Stimulated activated CD8-positive, alpha-beta memory T cell treated with anti-CD3 and anti-CD28 coated beads, Interleukin-4, amount 100 ng/mL, for 48 hours (primary cell): ENCODE measurements around the gene ACTL7B.
"Not testable (repeated sequence)": the region's sequence is repeated elsewhere in the genome, so short reads cannot be mapped to it uniquely, and the experiment has no call there.

Experiments
- DNase-seq: peaks from one replicate; pipeline ENCODE4 v3.0.0-alpha.2; 2020

Gene ACTL7B

DNA sequence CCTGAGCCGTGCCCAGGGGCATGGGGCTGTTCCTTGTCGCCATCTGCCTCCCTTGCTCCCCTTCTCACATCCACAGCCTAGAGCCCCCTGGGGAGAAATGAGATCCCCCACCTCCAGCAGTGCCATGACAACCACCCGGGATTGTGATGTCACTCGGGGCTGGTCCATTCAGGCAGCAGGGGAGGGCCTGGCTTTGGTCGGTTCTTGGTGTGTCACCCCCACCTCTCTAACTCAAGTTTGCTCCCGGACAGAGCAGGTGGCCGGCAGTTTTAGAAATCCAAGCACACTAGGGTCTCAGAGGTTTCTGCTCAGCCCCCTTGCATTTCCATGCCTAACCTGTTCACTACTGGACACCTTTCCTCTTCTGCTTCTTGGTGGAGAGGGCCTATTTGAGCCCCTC lies at the start of gene ACTL7B:
Gene ACTL7B (minus strand): TSS at position 99 of the 400 bp plus-strand sequence. CDS start 56 bp downstream, at position 43.
- no peak for DNase-seq

DNA sequence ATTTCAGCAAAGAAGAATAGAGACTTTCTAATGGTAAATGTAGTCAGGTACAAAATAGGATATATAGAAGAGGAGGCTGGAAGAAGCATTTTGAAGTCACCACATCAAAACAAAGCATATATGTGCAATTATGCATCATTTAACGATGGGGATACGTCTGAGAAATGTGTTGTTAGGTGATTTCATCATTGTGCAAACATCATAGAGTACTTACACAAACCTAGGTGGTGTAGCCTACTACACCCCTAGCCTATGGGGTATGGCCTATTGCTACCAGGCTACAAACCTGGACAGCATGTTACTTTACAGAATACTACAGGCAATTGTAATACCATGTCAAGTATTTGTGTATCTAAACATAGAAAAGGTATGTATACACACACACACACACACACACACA lies 49.7 kb upstream of the ACTL7B start:
- DNase-seq = no peak

DNA sequence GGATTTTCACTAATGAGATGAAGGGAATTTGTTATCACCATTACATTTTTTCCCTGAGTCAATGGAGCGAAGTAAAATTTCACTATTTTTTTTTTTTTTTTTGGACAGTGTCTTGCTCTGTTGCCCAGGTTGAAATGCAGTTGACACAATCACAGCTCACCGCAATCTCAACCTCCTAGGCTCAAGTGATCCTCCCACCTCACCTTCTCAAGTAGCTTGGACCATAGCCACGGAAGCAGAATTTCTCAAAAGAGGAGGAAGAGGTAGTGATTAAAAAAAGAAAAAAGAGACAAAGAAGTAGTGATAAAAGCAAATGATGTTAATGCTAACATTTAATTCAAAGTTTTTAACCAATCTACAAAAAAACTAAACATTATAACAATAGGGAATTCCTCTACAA lies 48.4 kb upstream of the ACTL7B start:
- no peak for DNase-seq

DNA sequence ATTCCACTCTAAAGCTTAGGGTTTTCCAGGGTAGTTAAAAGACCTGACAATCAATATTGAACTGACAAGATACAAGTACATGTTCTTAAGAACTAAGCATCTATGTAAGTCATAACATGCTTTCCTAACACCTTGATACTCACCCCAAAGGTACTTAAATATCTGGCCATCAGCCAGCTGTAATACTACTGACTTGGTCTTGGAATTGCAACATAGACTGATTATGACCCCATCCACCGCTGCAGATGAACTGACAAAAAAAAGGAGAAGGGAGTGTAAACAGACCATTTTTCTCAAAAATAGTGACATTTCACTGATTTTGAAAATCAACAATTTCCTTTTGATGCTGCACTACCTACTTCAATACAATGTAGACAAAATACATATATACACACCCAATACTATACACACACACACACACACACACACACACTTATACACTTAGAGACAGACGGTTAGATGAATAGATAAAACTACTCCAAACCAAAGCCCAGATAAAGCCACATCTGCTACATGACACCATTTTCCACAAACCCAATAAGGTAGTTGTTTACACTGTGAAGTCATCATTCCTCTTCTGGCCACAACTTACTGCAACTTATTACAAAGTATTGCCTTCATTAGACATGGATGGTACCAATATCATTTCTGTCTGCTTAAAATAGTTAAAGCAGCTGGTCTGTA lies 47.8 kb upstream of the ACTL7B start:
- DNase-seq = no peak

- DNase-seq = no peak
Observed at GRCh38 chr9:108900176-108900575, 44.4 kb upstream of the ACTL7B start.

- DNase-seq = not testable (repeated sequence)
Observed at GRCh38 chr9:108899023-108899695, 43.4 kb upstream of the ACTL7B start.

- no peak for DNase-seq
Observed at GRCh38 chr9:108897324-108898096, 41.7 kb upstream of the ACTL7B start.

DNA sequence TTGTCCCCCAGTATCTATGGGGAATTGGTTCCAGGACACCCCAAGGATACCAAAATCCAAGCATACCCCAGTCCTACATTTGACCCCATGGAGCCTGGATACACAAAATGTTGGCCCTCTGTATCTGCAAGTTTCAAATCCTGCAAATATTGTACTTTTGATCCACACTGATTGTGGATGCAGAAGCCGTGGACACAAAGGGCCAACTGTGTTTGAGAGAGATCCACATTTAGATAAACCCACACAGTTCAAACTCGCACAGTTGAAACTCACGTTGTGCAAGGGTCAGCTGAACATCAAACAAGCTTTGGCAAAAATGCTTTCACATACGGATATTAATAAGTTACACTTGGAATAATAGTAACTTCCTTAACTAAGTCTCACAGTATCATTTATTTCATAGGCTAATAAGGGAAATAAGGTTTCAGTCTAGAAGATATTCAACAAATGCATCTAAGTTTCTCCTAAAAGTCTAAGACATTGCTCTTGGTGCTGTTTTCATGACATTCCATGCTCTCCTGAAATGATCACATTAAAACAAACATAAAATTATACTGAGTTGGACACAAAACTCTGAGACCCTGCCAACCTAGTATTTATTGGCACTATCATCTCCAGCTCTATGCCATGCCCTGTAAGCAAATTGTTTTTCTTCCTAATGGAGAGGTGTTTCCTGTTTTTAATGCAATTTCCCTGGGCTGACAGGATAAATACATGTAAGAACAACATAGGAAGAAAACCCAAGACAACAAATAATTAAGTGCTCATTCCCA lies 38.6 kb upstream of the ACTL7B start:
- no peak for DNase-seq

DNA sequence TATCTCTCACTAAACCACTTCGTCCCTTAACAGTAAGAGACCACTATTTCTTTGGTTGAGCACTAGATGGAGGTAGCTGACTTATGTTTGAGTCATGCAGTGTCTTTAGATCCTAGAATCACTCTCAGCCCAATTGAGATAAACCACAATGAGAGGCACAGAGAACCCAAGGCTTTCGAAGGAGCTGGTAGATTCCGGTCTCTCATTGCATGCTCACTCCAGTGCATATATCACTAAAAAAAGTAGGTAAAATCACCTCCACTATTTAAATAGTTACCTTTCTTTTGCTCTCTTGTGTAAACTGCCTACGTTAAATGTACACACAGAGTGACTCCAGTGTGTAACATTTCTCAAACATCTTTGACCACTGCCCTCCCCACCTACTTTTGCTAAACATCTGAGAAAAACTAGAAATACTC lies 33.9 kb upstream of the ACTL7B start:
- no peak for DNase-seq

DNA sequence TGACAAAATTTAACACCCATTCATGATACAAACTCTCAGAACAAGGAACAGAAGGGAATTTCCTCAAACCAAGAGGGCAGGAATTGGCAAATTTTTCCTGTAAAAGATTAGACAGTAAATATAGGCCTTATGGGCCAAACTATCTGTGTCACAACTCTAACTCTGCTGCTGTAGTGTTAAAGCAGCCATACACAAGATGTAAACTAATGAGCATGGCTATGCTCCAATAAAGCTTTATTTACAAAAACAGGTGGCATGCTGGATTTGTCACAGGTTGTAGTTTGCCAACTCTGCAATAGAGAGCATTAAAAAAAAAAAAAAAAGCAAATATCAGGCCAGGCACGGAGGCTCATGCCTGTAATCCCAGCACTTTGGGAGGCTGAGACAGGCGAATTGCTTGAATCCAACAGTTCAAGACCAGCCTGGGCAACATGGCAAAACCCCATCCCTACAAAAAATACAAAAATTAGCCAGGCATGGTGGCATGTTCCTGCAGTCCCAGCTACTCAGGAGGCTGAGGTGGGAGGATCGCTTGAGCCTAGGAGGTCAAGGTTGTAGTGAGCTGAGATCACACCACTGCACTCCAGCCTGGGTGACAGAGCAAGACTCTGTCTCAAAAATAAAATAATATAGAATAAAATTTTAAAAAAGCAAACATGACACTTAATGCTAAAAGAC lies 30.9 kb upstream of the ACTL7B start:
- DNase-seq = not testable (repeated sequence)

DNA sequence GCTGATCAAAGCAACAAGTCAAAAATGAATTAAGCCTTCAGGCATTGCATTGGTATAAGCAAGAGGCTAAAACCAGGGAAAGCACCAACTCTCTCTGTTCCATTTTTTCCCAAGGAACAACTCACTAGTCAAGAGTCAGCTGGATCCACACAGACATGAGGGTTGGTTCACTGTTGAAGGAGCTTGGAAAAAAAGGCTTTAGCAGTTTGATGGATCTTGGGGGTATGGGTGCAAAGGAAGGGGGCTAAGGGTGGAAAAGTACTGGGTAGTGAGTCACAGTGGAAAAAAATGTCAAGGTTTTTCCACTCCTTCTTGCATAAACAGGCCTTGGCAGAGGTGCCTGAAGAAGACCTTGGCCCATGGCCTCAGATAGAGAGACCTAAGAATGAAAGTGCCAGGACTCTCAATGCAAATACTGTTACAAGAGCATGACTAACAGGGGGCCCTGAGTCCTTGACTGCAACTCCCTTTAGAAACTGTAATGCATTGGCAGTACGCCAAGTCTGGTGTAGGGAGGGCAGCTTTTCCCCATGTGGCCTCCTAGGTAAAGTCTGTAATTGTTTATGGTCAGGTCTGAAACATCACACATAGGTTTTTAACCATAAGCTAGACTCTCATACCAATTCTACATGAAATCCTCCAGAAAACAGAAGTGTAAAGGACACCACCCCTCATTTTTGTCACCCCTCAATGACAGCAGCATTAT lies 30.0 kb upstream of the ACTL7B start:
- DNase-seq = peak; percentile 73

DNA sequence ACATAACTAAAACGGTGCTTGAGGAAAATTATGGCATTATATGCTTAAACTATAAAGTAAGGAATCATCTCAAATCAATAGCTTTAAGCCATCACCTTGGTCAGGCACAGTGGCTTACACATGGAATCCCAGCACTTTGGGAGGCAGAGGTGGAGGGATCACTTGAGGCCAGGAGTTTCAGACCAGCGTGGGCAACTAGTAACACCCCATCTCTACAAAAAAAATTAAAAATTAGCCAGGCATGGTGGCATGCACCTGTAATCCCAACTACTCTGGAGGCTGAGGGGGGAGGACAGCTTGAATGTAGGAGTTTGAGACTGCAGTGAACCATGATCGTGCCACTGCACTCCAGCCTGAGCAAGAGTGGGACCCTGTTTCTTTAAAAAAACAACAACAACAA lies 28.9 kb upstream of the ACTL7B start:
- DNase-seq = no peak

GRCh38 chr9:108883085-108883484 lies 27.3 kb upstream of the ACTL7B start:
- no peak for DNase-seq

DNA sequence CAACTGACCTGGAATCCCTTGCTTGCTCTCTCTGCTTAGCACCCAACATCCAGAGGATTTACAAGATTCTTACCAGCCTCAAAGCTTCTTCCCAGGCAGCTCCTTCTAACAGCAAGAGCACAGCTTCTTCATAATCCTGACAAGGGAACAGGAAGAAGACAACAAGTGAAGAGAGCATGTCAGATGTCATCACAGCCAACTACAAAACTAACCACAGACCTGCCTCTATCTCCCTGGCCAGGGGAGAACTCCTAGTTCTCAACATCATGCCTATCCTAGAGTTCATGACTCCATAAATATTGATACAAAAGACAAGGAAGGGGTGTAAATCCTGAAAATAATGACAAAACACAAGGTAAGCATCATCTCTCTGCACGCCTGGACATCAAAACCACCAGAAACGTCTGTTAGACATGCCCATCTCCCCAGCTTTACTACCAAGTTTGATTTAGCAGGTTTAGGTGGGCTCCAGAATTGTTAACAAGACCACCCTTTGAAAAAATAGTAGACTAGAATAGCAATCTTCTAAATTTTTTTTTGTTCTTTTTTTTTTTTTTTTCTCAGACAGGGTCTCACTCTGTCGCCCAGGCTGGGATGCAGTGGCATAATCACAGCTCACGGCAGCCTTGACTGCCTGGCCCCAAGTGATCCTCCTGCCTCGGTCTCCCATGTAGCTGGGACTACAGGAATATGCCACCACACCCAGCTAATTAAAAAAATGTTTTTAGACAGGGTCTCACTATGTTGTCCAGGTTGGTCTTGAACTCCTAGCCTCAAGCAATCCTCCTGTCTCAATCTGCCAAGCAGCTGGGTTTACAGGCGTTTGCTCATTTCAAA lies 26.5 kb upstream of the ACTL7B start:
- no peak for DNase-seq

DNA sequence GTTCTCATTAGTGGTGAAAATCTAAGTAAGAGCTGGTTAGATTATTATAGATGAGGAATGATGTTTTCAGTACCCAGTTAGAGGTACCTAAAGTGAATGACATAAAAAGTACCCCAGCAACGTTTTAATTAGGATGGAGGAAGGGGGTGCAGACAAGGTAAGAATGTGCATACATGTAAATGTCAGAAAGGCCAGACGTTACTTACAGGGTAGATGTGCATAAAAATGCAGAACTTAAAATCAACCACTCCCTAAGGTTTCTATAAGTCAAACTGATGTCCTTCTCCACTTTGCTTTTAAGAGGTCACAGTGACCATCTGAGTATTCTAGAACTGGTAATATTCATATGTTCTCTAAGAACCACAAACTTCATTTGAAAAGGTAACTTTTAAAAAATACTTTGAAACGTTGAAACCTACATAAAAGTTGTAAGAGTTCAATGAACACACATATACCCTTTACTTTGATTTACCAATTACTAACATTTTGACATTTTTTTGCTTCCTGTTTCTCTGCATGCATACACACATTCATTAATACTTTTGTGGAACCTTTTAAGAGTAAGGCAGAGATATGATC lies 25.0 kb upstream of the ACTL7B start:
- no peak for DNase-seq

DNA sequence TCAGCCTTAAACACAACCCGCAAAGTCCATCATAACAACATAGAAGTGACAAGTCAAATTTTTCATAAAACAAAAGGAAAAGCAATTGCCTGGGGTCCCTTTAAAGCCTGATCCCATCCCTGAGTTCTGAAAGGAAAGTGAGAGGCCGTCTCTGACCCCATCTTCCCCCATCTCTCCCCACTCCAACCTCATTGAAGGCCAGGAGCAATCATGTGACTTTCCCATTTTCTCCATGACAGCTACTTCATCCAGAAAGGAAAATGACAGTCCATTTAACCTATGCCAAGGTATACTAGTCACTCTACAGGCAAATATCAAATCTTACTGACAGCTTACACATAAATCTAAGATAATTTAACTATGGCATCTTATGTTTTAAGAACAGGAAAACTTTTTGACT lies 21.7 kb upstream of the ACTL7B start:
- DNase-seq = no peak

DNA sequence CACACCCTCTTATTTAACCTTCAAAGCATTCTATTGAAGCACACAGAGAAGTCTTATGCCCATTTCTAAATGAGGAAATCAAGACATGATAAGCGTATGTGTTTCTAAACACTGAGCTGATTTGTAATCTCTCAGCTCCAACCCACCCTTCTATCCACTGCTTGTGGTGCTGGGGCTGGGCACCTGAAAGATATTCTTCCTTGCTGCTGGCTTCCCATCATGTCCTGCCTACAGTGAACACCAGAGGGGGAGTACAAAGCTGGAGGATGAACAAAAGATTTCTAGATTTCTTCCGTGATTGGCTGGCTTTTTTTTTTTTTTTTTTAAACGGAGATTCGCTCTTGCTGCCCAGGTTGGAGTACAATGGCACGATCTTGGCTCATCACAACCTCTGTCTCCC lies 20.6 kb upstream of the ACTL7B start:
- no peak for DNase-seq

GRCh38 chr9:108874058-108874788 lies 18.4 kb upstream of the ACTL7B start:
- DNase-seq = no peak

GRCh38 chr9:108869092-108869725 lies 13.4 kb upstream of the ACTL7B start:
- DNase-seq = no peak
